Left hindlimb (tissue), 1 donor: ENCODE results near the gene SLC22A1.

Source experiments
- DNase-seq: peaks from one replicate; pipeline ENCODE4 v3.0.0-alpha.2; 2018

SLC22A1 gene

GRCh38 chr6:160178271-160178670 lies 56.7 kb downstream of the SLC22A1 start:
- DNase-seq = no peak

GRCh38 chr6:160180706-160181105 lies 59.1 kb downstream of the SLC22A1 start:
- DNase-seq = no peak

GRCh38 chr6:160188773-160189172 lies 67.2 kb downstream of the SLC22A1 start:
- DNase-seq = no peak

GRCh38 chr6:160190081-160190480 lies 68.5 kb downstream of the SLC22A1 start:
- no peak for DNase-seq

- DNase-seq = no peak
These were observed 69.4 kb downstream of the SLC22A1 start for GRCh38 chr6:160190973-160191372.

GRCh38 chr6:160192840-160193239 lies 71.2 kb downstream of the SLC22A1 start:
- DNase-seq = no peak

- DNase-seq = no peak
These were observed 73.2 kb downstream of the SLC22A1 start for GRCh38 chr6:160194808-160195207.

- no peak for DNase-seq
These were observed 76.0 kb downstream of the SLC22A1 start for GRCh38 chr6:160197662-160198061.

- no peak for DNase-seq
These were observed 77.1 kb downstream of the SLC22A1 start for GRCh38 chr6:160198606-160199211.

- no peak for DNase-seq
These were observed 79.4 kb downstream of the SLC22A1 start for GRCh38 chr6:160201061-160201460.

- no peak for DNase-seq
These were observed 80.8 kb downstream of the SLC22A1 start for GRCh38 chr6:160202411-160202810.

GRCh38 chr6:160203076-160203475 lies 81.5 kb downstream of the SLC22A1 start:
- no peak for DNase-seq

- DNase-seq = no peak
These were observed 81.9 kb downstream of the SLC22A1 start for GRCh38 chr6:160203522-160203921.

GRCh38 chr6:160203953-160204352 lies 82.3 kb downstream of the SLC22A1 start:
- DNase-seq = no peak

- no peak for DNase-seq
These were observed 83.1 kb downstream of the SLC22A1 start for GRCh38 chr6:160204710-160205109.

- DNase-seq = no peak
These were observed 86.0 kb downstream of the SLC22A1 start for GRCh38 chr6:160207618-160208017.
